Fibroblast of skin of abdomen (primary cell): ENCODE results near the gene LRRC23.
"Not testable (repeated sequence)": the region's sequence is repeated elsewhere in the genome, so short reads cannot be mapped to it uniquely, and the experiment has no call there.

ENCODE experiments used
- DNase-seq: peaks from one replicate; pipeline ENCODE4 v3.0.0-alpha.2; 2013

LRRC23 gene

GRCh38 chr12:6905414-6906040, 905 bp downstream of the LRRC23 start:
- no peak for DNase-seq

GRCh38 chr12:6908141-6908540, 3.5 kb downstream of the LRRC23 start:
- DNase-seq: not testable (repeated sequence)

- DNase-seq: no peak
These were observed 5.0 kb downstream of the LRRC23 start for GRCh38 chr12:6909421-6910145.

- DNase-seq: no peak
These were observed 7.7 kb downstream of the LRRC23 start for GRCh38 chr12:6912164-6912935.

GRCh38 chr12:6914246-6914946, 9.8 kb downstream of the LRRC23 start, which contains the start of gene ENO2:
ENO2 (plus strand) TSS chr12:6914580; CDS start chr12:6915833, 1,253 bp downstream.
- DNase-seq: peak; percentile 73

- DNase-seq: no peak
These were observed 10.5 kb downstream of the LRRC23 start for GRCh38 chr12:6914947-6915788.

- DNase-seq: no peak
These were observed 11.2 kb downstream of the LRRC23 start for GRCh38 chr12:6915789-6916285.

- no peak for DNase-seq
These were observed 12.0 kb downstream of the LRRC23 start for GRCh38 chr12:6916426-6917200.

- DNase-seq: peak; percentile 57
These were observed 13.0 kb downstream of the LRRC23 start for GRCh38 chr12:6917491-6918231.

GRCh38 chr12:6919588-6919987, 15.0 kb downstream of the LRRC23 start:
- DNase-seq: no peak

- DNase-seq: no peak
These were observed 16.9 kb downstream of the LRRC23 start for GRCh38 chr12:6921539-6921938.

- no peak for DNase-seq
These were observed 17.6 kb downstream of the LRRC23 start for GRCh38 chr12:6921996-6922946.

GRCh38 chr12:6923003-6923732, 18.5 kb downstream of the LRRC23 start:
- DNase-seq: no peak

- DNase-seq: no peak
These were observed 19.2 kb downstream of the LRRC23 start for GRCh38 chr12:6923851-6924250.

- DNase-seq: no peak
These were observed 20.6 kb downstream of the LRRC23 start for GRCh38 chr12:6925239-6925539.

- peak; percentile 87 for DNase-seq
These were observed 21.1 kb downstream of the LRRC23 start for GRCh38 chr12:6925540-6926279.

GRCh38 chr12:6927379-6928021, 22.9 kb downstream of the LRRC23 start, which contains the start of gene ATN1:
ATN1 (plus strand) TSS chr12:6927959; CDS start chr12:6934002, 6,043 bp downstream.
- DNase-seq: peak; percentile 87
